Measurements from ENCODE around the gene RITA1. TPM values are rescaled to one million over a fixed set of nuclear protein-coding genes. Genes with fewer than 3 reads are reported as not detected.

RITA1 gene
- polyA plus RNA-seq, 2 of the 4 experiments (the other 2 are of a cell fraction) = 18.6 to 20.5 TPM

DNA sequence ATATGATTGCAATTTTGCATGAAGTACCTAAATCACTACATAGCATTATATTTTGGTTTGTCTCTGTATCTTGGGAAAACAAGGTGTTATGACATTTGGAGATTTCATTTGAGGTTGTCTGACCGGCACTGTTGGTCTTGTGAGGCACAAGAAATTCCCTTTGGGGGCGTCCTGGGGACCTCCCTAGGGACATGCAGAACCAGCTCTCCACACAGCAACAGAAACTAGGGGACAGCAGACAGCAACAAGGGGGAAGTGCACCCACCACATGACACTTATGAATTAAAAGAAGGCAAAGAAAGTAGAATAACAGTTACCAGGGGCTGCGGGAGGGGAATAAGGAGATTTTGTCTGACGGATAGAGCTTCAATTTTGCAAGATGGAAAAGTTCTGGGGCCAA lies 14.6 kb upstream of the RITA1 start:
- no peak for ATAC-seq
- Histone ChIP-seq H3K4me2 (no peak overlapping the region), H3K4me1 (no peaks in the 10 kb centered on the region), H3K9me3 (no peaks in the 10 kb centered on the region), H3K4me3 (no peak overlapping the region), H3K27ac (no peak overlapping the region)
- DNase-seq (ENCODE audit: low read depth in 1 of 2, low spot score in 1 of 2) = no peak
- TF ChIP-seq NR3C1 (IDR thresholded peaks at IDR 0.05) = no peak
- no peak for TF ChIP-seq SMC3 (IDR thresholded peaks at IDR 0.05)
- no peak for TF ChIP-seq HDAC2 (IDR thresholded peaks at IDR 0.05)
- TF ChIP-seq TFCP2L1 (CRISPR knock-in tag; IDR thresholded peaks at IDR 0.05) = no peak
- no peak for TF ChIP-seq MAFK (IDR thresholded peaks at IDR 0.05; ENCODE audit: partially characterized antibody)
- no peak for TF ChIP-seq CHD2 (IDR thresholded peaks at IDR 0.05; ENCODE audit: low read length, partially characterized antibody)
- no peak for TF ChIP-seq EP300 (IDR thresholded peaks at IDR 0.05)
- no peak for TF ChIP-seq FOSB (CRISPR knock-in tag; IDR thresholded peaks at IDR 0.05)
- TF ChIP-seq MAZ (IDR thresholded peaks at IDR 0.05; ENCODE audit: borderline replicate concordance, low read depth, low read length) = no peak
- no peak for TF ChIP-seq SREBF2 (IDR thresholded peaks at IDR 0.05)
- TF ChIP-seq RARB (CRISPR knock-in tag; IDR thresholded peaks at IDR 0.05) = no peak
- TF ChIP-seq, protein P1, sequence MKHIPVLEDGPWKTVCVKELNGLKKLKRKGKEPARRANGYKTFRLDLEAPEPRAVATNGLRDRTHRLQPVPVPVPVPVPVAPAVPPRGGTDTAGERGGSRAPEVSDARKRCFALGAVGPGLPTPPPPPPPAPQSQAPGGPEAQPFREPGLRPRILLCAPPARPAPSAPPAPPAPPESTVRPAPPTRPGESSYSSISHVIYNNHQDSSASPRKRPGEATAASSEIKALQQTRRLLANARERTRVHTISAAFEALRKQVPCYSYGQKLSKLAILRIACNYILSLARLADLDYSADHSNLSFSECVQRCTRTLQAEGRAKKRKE (CRISPR knock-in tag; IDR thresholded peaks at IDR 0.05; ENCODE audit: low read depth) = no peak
- no peak for TF ChIP-seq POLR2AphosphoS2 (conservative IDR thresholded peaks at IDR 0.05; ENCODE audit: low read length)
- no peak for TF ChIP-seq NPAS2 (CRISPR knock-in tag; IDR thresholded peaks at IDR 0.05; ENCODE audit: borderline replicate concordance)
- TF ChIP-seq, protein P2, sequence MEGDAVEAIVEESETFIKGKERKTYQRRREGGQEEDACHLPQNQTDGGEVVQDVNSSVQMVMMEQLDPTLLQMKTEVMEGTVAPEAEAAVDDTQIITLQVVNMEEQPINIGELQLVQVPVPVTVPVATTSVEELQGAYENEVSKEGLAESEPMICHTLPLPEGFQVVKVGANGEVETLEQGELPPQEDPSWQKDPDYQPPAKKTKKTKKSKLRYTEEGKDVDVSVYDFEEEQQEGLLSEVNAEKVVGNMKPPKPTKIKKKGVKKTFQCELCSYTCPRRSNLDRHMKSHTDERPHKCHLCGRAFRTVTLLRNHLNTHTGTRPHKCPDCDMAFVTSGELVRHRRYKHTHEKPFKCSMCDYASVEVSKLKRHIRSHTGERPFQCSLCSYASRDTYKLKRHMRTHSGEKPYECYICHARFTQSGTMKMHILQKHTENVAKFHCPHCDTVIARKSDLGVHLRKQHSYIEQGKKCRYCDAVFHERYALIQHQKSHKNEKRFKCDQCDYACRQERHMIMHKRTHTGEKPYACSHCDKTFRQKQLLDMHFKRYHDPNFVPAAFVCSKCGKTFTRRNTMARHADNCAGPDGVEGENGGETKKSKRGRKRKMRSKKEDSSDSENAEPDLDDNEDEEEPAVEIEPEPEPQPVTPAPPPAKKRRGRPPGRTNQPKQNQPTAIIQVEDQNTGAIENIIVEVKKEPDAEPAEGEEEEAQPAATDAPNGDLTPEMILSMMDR (IDR thresholded peaks at IDR 0.05) = no peak
- no peak for TF ChIP-seq MYC (IDR thresholded peaks at IDR 0.05; ENCODE audit: borderline replicate concordance, low read length)
- 93% methylated on average over 4 of the region's 4 CpGs for WGBS (ENCODE audit: missing lambda C conversion rate)
- ChIA-PET POLR2A (no interaction called here), CTCF (interaction anchor here (1.0 to 7.8 kb wide), 6 partner anchors 9 to 121 kb away, joined by 3 to 82 read pairs (median 4); partner anchors contain the start of gene DDX54)
- FAIRE-seq = no peak

DNA sequence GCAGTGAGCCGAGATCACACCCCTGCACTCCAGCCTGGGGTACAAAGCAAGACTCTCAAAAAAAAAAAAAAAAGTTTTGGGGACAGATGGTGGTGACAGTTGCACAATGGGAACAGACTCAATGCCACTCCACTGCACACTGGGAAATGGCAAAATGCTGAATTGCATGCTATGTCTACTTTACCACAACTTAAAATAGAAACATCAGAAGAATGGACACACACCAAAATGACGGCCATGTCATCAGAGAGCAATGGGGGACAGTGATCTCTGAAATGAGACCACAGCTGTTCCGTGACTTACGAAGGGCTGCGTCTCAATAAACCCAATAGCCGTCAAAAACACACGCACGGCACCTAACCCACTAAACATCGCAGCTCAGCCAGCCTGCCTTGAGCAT lies 14.0 kb upstream of the RITA1 start:
- no peak for TF ChIP-seq NPAS2 (CRISPR knock-in tag; IDR thresholded peaks at IDR 0.05; ENCODE audit: borderline replicate concordance)
- TF ChIP-seq BHLHE40 (IDR thresholded peaks at IDR 0.05; ENCODE audit: low read depth, low read length) = no peak
- TF ChIP-seq JUN (IDR thresholded peaks at IDR 0.05) = no peak
- no peak for TF ChIP-seq MAFK (IDR thresholded peaks at IDR 0.05; ENCODE audit: partially characterized antibody)
- ATAC-seq (no peak), DNase-seq (ENCODE audit: low read depth in 1 of 2, low spot score in 1 of 2) (no peak), FAIRE-seq (no peak)
- Histone ChIP-seq H3K4me1 (no peaks in the 10 kb centered on the region), H3K4me2 (no peak overlapping the region), H3K4me3 (no peak overlapping the region), H3K9me3 (no peaks in the 10 kb centered on the region; the same call in 2 of the 3 replicates), H3K27ac (no peak overlapping the region)
- POLR2A ChIA-PET = interaction anchor here (1.2 kb wide), 1 partner anchor 14 kb away, joined by 4 read pairs; the partner anchor contains the start of genes DDX54 and RITA1
- CTCF ChIA-PET = interaction anchor here (0.9 to 7.8 kb wide), 10 partner anchors 10 to 178 kb away, joined by 3 to 82 read pairs (median 4); partner anchors contain the start of gene DDX54
- 94% methylated on average over 9 of the region's 9 CpGs for WGBS (ENCODE audit: missing lambda C conversion rate)

DNA sequence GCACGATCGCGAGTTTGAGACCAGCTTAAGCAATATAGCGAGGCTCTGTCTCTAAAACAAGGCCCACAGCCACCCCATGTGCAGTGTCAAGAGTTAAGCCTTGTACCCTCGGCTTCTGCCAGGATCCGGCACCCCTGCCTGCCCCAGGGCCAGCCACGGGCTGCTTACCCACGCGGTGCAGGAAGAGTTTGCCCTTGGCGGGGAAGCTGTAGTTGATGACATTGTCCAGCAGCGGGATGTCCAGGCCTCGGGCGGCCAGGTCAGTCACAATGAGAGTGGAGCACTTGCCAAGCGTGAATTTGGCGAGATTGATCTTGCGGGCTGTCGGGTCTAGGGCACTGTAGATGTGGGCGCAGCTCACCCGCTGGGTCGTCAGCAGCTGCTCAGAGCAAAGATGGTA lies 13.3 kb upstream of the RITA1 start:
- Histone ChIP-seq H3K4me2 (no peak overlapping the region), H3K4me3 (no peak overlapping the region), H3K9me3 (peaks cover 5% of the 10 kb centered on the region; the same call in 2 of the 3 replicates), H3K4me1 (no peaks in the 10 kb centered on the region), H3K27ac (no peak overlapping the region)
- WGBS (ENCODE audit: missing lambda C conversion rate) = 96% methylated on average over 20 of the region's 20 CpGs
- DNase-seq (ENCODE audit: low read depth in 1 of 2, low spot score in 1 of 2) (no peak), FAIRE-seq (no peak), ATAC-seq (no peak)
- ChIA-PET CTCF (interaction anchor here (0.9 to 7.8 kb wide), 12 partner anchors 9 to 179 kb away, joined by 3 to 82 read pairs (median 4); partner anchors contain the start of gene RASAL1), POLR2A (interaction anchor here (1.2 kb wide), 1 partner anchor 13 kb away, joined by 4 read pairs; the partner anchor contains the start of genes DDX54 and RITA1)
- TF ChIP-seq, protein P2 (IDR thresholded peaks at IDR 0.05) = no peak
- no peak for TF ChIP-seq HEYL (CRISPR knock-in tag; IDR thresholded peaks at IDR 0.05)
- no peak for TF ChIP-seq EHF (CRISPR knock-in tag; IDR thresholded peaks at IDR 0.05)
- TF ChIP-seq, protein P3, sequence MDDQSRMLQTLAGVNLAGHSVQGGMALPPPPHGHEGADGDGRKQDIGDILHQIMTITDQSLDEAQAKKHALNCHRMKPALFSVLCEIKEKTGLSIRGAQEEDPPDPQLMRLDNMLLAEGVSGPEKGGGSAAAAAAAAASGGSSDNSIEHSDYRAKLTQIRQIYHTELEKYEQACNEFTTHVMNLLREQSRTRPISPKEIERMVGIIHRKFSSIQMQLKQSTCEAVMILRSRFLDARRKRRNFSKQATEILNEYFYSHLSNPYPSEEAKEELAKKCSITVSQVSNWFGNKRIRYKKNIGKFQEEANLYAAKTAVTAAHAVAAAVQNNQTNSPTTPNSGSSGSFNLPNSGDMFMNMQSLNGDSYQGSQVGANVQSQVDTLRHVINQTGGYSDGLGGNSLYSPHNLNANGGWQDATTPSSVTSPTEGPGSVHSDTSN (IDR thresholded peaks at IDR 0.05) = no peak
- no peak for TF ChIP-seq RCOR1 (IDR thresholded peaks at IDR 0.05; ENCODE audit: low read depth, low read length)
